ENCODE data around the gene KLF1. TPM values are rescaled to one million over a fixed set of nuclear protein-coding genes. Genes with fewer than 3 reads are reported as not detected.
"Not testable (repeated sequence)": the region's sequence is repeated elsewhere in the genome, so short reads cannot be mapped to it uniquely, and the experiment has no call there.

The KLF1 gene
- total RNA-seq, 1 donor from 2014 or later: 0.80 TPM

DNA sequence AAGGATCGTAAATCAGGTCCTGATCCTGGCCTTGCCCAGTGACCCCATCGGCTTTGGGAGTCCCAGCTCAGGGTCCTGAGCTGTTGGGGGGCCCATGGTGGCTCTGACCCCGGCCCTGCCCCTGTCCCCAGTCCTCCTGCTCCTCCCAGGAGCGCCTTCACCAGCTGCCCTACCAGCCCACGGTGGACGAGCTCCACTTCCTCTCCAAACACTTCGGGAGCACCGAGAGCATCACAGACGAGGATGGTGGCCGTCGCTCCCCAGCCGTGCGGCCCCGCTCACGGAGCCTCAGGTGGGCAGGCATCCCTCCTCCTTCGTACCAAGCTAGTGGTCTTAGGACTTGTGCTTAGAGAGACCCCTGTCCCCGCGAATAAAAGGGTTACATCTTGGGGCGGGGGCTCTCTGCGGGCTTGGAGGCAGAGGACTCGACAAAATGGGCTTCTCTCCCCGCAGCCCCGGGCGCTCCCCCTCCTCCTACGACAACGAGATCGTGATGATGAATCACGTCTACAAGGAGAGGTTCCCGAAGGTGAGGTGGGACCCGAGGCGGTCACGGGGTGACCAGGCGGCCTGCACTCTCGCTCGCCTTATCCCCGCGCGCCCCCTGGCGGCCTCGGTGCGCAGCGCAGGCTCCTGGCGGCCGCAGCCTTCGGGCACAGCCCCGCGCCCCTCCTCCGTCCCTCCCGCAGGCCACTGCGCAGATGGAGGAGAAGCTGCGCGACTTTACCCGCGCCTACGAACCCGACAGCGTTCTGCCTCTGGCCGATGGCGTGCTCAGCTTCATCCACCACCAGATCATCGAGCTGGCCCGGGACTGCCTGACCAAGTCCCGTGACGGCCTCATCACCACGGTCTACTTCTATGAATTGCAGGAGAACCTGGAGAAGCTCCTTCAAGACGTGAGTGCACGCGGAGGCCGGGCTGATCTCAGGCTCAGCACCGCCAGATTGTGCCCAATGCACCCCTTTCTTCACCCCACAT is 39.6 kb downstream of the KLF1 start:
- Mint-ChIP-seq H3K36me3 (ENCODE audit: low read depth) (no peaks in the 10 kb centered on the region), H3K4me1 (ENCODE audit: low read depth) (peaks cover 8% of the 10 kb centered on the region), H3K27me3 (ENCODE audit: insufficient read depth) (peaks cover 12% of the 10 kb centered on the region), H3K9me3 (no peaks in the 10 kb centered on the region), H3K4me3 (peak overlapping the region; percentile 53), H3K27ac (no peak overlapping the region)
- intact Hi-C loops (cut with micrococcal nuclease): loop anchor here (1.0 to 2.0 kb wide), 6 partner anchors 41 to 283 kb away; partner anchors contain the start of gene RNASEH2A
- DNase-seq (ENCODE audit: low spot score): peak; percentile 84

- H3K4me1 Mint-ChIP-seq (ENCODE audit: low read depth): peaks cover 10% of the 10 kb centered on the region
- H3K36me3 Mint-ChIP-seq (ENCODE audit: low read depth); H3K27ac Mint-ChIP-seq; H3K9me3 Mint-ChIP-seq; H3K4me3 Mint-ChIP-seq; DNase-seq (ENCODE audit: low spot score): not testable (repeated sequence)
- peaks cover 16% of the 10 kb centered on the region for H3K27me3 Mint-ChIP-seq (ENCODE audit: insufficient read depth)
- intact Hi-C loops (cut with micrococcal nuclease): loop anchor here (1.0 to 2.0 kb wide), 6 partner anchors 40 to 282 kb away; partner anchors contain the start of gene RNASEH2A
These were observed 40.4 kb downstream of the KLF1 start for GRCh38 chr19:12846613-12847012.

- Mint-ChIP-seq H3K27me3 (ENCODE audit: insufficient read depth) (peaks cover 27% of the 10 kb centered on the region), H3K27ac (no peak overlapping the region), H3K9me3 (no peaks in the 10 kb centered on the region), H3K4me1 (ENCODE audit: low read depth) (peaks cover 30% of the 10 kb centered on the region), H3K4me3 (no peak overlapping the region), H3K36me3 (ENCODE audit: low read depth) (peaks cover 5% of the 10 kb centered on the region)
- DNase-seq (ENCODE audit: low spot score): no peak
- intact Hi-C loops (cut with micrococcal nuclease): no loop called here
These were observed 42.8 kb downstream of the KLF1 start for GRCh38 chr19:12843999-12844732.

GRCh38 chr19:12843328-12843727 is 43.7 kb downstream of the KLF1 start:
- H3K9me3 Mint-ChIP-seq: no peaks in the 10 kb centered on the region
- peaks cover 34% of the 10 kb centered on the region for H3K27me3 Mint-ChIP-seq (ENCODE audit: insufficient read depth)
- no peak overlapping the region for H3K4me3 Mint-ChIP-seq
- intact Hi-C loops (cut with micrococcal nuclease): no loop called here
- peaks cover 5% of the 10 kb centered on the region for H3K36me3 Mint-ChIP-seq (ENCODE audit: low read depth)
- DNase-seq (ENCODE audit: low spot score): no peak
- peaks cover 33% of the 10 kb centered on the region for H3K4me1 Mint-ChIP-seq (ENCODE audit: low read depth)
- H3K27ac Mint-ChIP-seq: no peak overlapping the region

GRCh38 chr19:12842511-12842910 is 44.5 kb downstream of the KLF1 start:
- Mint-ChIP-seq H3K27ac (no peak overlapping the region), H3K36me3 (ENCODE audit: low read depth) (peaks cover 5% of the 10 kb centered on the region), H3K4me1 (ENCODE audit: low read depth) (peaks cover 28% of the 10 kb centered on the region), H3K4me3 (no peak overlapping the region), H3K9me3 (no peaks in the 10 kb centered on the region), H3K27me3 (ENCODE audit: insufficient read depth) (peaks cover 40% of the 10 kb centered on the region)
- intact Hi-C loops (cut with micrococcal nuclease): no loop called here
- DNase-seq (ENCODE audit: low spot score): no peak

- peaks cover 49% of the 10 kb centered on the region for H3K27me3 Mint-ChIP-seq (ENCODE audit: insufficient read depth)
- peaks cover 24% of the 10 kb centered on the region for H3K4me1 Mint-ChIP-seq (ENCODE audit: low read depth)
- no peak for DNase-seq (ENCODE audit: low spot score)
- H3K27ac Mint-ChIP-seq: no peak overlapping the region
- H3K36me3 Mint-ChIP-seq (ENCODE audit: low read depth): peaks cover 5% of the 10 kb centered on the region
- H3K4me3 Mint-ChIP-seq: peak overlapping the region; percentile 20
- H3K9me3 Mint-ChIP-seq: no peaks in the 10 kb centered on the region
- intact Hi-C loops (cut with micrococcal nuclease): loop anchor here (2.0 kb wide), 2 partner anchors 26 to 40 kb away; partner anchors contain the start of gene DNASE2
These were observed 45.9 kb downstream of the KLF1 start for GRCh38 chr19:12841094-12841493.

DNA sequence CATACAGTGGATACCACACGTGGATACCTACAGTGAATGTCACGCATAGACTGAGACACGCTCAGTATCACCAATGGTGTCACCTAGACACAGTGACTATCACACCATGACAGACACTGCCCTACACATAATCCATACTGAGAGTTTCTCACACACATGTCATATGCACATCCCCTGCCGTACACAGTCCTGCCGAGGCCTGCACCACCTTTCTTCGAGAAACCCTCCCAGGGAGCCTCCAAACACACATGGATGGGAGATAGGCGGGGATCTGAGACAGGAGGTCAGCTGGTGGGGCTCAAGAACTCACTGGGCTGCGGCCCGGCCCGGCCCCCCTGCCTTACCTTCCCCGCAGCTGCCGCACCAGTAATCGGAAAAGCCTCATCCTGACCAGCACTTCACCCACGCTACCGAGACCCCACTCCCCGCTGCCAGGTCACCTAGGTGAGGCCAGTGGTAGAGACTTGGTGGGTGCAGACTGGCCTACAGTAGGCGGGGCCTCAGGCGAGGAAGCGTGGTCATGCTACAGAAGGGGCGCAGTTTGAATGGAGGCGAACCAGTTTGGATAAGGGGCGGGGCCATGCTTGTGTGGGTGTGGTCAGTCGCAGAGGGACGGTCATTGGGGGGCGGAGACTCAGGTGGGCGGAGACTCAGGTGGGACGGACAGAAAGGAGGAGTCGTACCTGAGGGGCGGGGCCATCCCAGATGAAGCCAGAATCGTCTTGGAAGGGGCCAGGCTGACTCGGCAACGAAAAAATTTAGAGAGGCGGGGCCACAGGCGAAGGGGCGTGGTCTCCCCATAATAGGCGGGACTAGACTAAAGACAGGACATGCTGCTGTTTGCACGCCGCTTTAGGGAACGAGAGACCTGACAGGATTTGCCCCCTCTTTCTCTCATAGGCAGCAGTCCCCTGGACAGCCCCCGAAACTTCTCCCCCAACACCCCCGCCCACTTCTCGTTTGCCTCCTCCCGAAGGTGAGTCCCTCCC is 46.6 kb downstream of the KLF1 start:
- peaks cover 50% of the 10 kb centered on the region for H3K27me3 Mint-ChIP-seq (ENCODE audit: insufficient read depth)
- H3K4me3 Mint-ChIP-seq: peak overlapping the region; percentile 66
- H3K4me1 Mint-ChIP-seq (ENCODE audit: low read depth): peaks cover 24% of the 10 kb centered on the region
- intact Hi-C loops (cut with micrococcal nuclease): loop anchor here (2.0 kb wide), 2 partner anchors 26 to 40 kb away; partner anchors contain the start of gene DNASE2
- peak; percentile 38 for DNase-seq (ENCODE audit: low spot score)
- peak overlapping the region; percentile 32 for H3K27ac Mint-ChIP-seq
- no peaks in the 10 kb centered on the region for H3K9me3 Mint-ChIP-seq
- H3K36me3 Mint-ChIP-seq (ENCODE audit: low read depth): peaks cover 5% of the 10 kb centered on the region

- intact Hi-C loops (cut with micrococcal nuclease): loop anchor here (5.0 kb wide), 2 partner anchors 173 to 258 kb away; no protein-coding TSS in a partner anchor
- Mint-ChIP-seq H3K4me1 (ENCODE audit: low read depth) (peaks cover 30% of the 10 kb centered on the region), H3K9me3 (no peaks in the 10 kb centered on the region), H3K27me3 (ENCODE audit: insufficient read depth) (peaks cover 58% of the 10 kb centered on the region), H3K36me3 (ENCODE audit: low read depth) (peaks cover 5% of the 10 kb centered on the region), H3K27ac (no peak overlapping the region), H3K4me3 (peak overlapping the region; percentile 68)
- DNase-seq (ENCODE audit: low spot score): no peak
These were observed 47.9 kb downstream of the KLF1 start for GRCh38 chr19:12838886-12839756.

GRCh38 chr19:12838182-12838885 is 48.7 kb downstream of the KLF1 start, which contains the start of gene MAST1:
Gene MAST1 (plus strand): TSS chr19:12838515. CDS start chr19:12838573, 58 bp downstream.
- peak; percentile 47 for DNase-seq (ENCODE audit: low spot score)
- intact Hi-C loops (cut with micrococcal nuclease): loop anchor here (5.0 kb wide), 2 partner anchors 174 to 259 kb away; no protein-coding TSS in a partner anchor
- H3K27me3 Mint-ChIP-seq (ENCODE audit: insufficient read depth): peaks cover 59% of the 10 kb centered on the region

GRCh38 chr19:12837225-12837624 is 49.8 kb downstream of the KLF1 start:
- H3K9me3 Mint-ChIP-seq: no peaks in the 10 kb centered on the region
- peaks cover 35% of the 10 kb centered on the region for H3K4me1 Mint-ChIP-seq (ENCODE audit: low read depth)
- no peak overlapping the region for H3K4me3 Mint-ChIP-seq
- H3K27me3 Mint-ChIP-seq (ENCODE audit: insufficient read depth): peaks cover 67% of the 10 kb centered on the region
- no peak overlapping the region for H3K27ac Mint-ChIP-seq
- H3K36me3 Mint-ChIP-seq (ENCODE audit: low read depth): peaks cover 5% of the 10 kb centered on the region
- intact Hi-C loops (cut with micrococcal nuclease): loop anchor here (5.0 kb wide), 2 partner anchors 175 to 260 kb away; no protein-coding TSS in a partner anchor
- DNase-seq (ENCODE audit: low spot score): no peak

More at GRCh38 chr19:12838182-12838885, 48.7 kb downstream of the KLF1 start, which contains the start of gene MAST1:
- H3K4me3 Mint-ChIP-seq: peak within 1 kb of the TSS; percentile 68
- peaks cover 30% of the 10 kb centered on the region for H3K4me1 Mint-ChIP-seq (ENCODE audit: low read depth)
- H3K27ac Mint-ChIP-seq: no peak within 1 kb of the TSS
- no peaks in the 10 kb centered on the region for H3K9me3 Mint-ChIP-seq
- peaks cover 5% of the 10 kb centered on the region for H3K36me3 Mint-ChIP-seq (ENCODE audit: low read depth)
